GM12874 (cell line): ENCODE measurements around the gene POU2F3.

Source experiments
- CTCF ChIP-seq: IDR thresholded peaks from 2 replicates; pipeline ENCODE4 v1.5.1; 2011; ENCODE audit warnings: low read depth, mild to moderate bottlenecking, control low read depth, low read length, moderate library complexity; ENCODE audit not compliant: insufficient read depth

POU2F3 gene

GRCh38 chr11:120354779-120355178 lies 114.8 kb downstream of the POU2F3 start:
- TF ChIP-seq CTCF = no peak

GRCh38 chr11:120357620-120358019 lies 117.7 kb downstream of the POU2F3 start:
- TF ChIP-seq CTCF = no peak

GRCh38 chr11:120358729-120359128 lies 118.8 kb downstream of the POU2F3 start:
- TF ChIP-seq CTCF = no peak

GRCh38 chr11:120363436-120363835 lies 123.5 kb downstream of the POU2F3 start:
- TF ChIP-seq CTCF = no peak

GRCh38 chr11:120365512-120365911 lies 125.6 kb downstream of the POU2F3 start:
- no peak for TF ChIP-seq CTCF
